PFSK-1 (cell line): ENCODE measurements around the gene IGFN1.

Experiments
- FOXP2 ChIP-seq: optimal IDR thresholded peaks from 2 replicates; pipeline ENCODE3; 2011; ENCODE audit warnings: borderline replicate concordance, control low read depth, inconsistent platforms; ENCODE audit not compliant: insufficient read depth; ENCODE audit errors: extremely low read length, extremely low read depth
- POLR2AphosphoS5 ChIP-seq: IDR thresholded peaks from 2 replicates; pipeline ENCODE4 v1.6.1; 2012; ENCODE audit warnings: low read depth, mild to moderate bottlenecking, control low read depth, low read length, moderate library complexity
- SIN3A ChIP-seq: IDR thresholded peaks from 2 replicates; pipeline ENCODE4 v1.6.1; 2012; ENCODE audit warnings: mild to moderate bottlenecking, low read length, moderate library complexity, borderline replicate concordance; ENCODE audit not compliant: insufficient read depth
- TAF1 ChIP-seq: IDR thresholded peaks from 2 replicates; pipeline ENCODE4 v1.6.1; 2012; ENCODE audit warnings: low read length, control low read depth, borderline replicate concordance; ENCODE audit not compliant: insufficient read depth
- TF ChIP-seq, protein P1 (sequence below), 2 experiments: IDR thresholded peaks; 2 replicates each; pipeline versions ENCODE4 v1.6.1 to v1.8.0; 2011 to 2012; ENCODE audit warnings: low read depth in 2 of 2, low read length in 2 of 2, control low read depth in 1 of 2, inconsistent platforms in 1 of 2, mild to moderate bottlenecking in 1 of 2, moderate library complexity in 1 of 2; ENCODE audit not compliant: insufficient read depth in 1 of 2

IGFN1 gene

GRCh38 chr1:201216395-201217085, 25.9 kb downstream of the IGFN1 start:
- no peak for TF ChIP-seq SIN3A
- TF ChIP-seq, protein P1, sequence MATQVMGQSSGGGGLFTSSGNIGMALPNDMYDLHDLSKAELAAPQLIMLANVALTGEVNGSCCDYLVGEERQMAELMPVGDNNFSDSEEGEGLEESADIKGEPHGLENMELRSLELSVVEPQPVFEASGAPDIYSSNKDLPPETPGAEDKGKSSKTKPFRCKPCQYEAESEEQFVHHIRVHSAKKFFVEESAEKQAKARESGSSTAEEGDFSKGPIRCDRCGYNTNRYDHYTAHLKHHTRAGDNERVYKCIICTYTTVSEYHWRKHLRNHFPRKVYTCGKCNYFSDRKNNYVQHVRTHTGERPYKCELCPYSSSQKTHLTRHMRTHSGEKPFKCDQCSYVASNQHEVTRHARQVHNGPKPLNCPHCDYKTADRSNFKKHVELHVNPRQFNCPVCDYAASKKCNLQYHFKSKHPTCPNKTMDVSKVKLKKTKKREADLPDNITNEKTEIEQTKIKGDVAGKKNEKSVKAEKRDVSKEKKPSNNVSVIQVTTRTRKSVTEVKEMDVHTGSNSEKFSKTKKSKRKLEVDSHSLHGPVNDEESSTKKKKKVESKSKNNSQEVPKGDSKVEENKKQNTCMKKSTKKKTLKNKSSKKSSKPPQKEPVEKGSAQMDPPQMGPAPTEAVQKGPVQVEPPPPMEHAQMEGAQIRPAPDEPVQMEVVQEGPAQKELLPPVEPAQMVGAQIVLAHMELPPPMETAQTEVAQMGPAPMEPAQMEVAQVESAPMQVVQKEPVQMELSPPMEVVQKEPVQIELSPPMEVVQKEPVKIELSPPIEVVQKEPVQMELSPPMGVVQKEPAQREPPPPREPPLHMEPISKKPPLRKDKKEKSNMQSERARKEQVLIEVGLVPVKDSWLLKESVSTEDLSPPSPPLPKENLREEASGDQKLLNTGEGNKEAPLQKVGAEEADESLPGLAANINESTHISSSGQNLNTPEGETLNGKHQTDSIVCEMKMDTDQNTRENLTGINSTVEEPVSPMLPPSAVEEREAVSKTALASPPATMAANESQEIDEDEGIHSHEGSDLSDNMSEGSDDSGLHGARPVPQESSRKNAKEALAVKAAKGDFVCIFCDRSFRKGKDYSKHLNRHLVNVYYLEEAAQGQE (IDR thresholded peaks at IDR 0.05; ENCODE audit: insufficient read depth in 1 of 2, low read depth in 2 of 2, low read length in 2 of 2) = no peak
- TF ChIP-seq POLR2AphosphoS5 = no peak
- TF ChIP-seq FOXP2 = no peak
- no peak for TF ChIP-seq TAF1

GRCh38 chr1:201217146-201217545, 26.5 kb downstream of the IGFN1 start:
- TF ChIP-seq, protein P1 (IDR thresholded peaks at IDR 0.05; ENCODE audit: insufficient read depth in 1 of 2, low read depth in 2 of 2, low read length in 2 of 2) = no peak
- no peak for TF ChIP-seq TAF1
- TF ChIP-seq POLR2AphosphoS5 = no peak
- TF ChIP-seq FOXP2 = no peak
- no peak for TF ChIP-seq SIN3A

DNA sequence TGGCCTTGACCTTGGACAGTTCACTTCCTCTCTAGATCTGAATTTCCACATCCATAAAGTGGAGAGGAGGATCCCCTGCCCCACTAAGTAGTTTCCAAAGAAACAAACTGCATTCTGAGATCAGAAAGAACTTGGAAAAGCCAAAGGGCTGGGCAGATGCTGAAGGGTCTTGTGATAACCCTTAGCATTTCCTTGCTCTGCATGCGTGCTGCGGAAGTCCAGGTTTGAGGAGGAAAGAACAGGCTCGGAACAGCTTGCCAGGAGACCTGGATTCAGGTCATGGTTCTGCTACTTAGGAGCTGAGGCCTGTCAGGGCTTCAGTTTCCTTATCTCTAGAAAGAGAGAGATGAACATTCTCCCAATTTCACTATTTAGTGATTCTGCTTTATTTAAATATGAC, 27.2 kb downstream of the IGFN1 start:
- TF ChIP-seq, protein P1 (IDR thresholded peaks at IDR 0.05; ENCODE audit: insufficient read depth in 1 of 2, low read depth in 2 of 2, low read length in 2 of 2) = peak in 1 of 2 experiments; percentile 69; a peak in 1 of 4 replicates
- TF ChIP-seq TAF1 = no peak

DNA sequence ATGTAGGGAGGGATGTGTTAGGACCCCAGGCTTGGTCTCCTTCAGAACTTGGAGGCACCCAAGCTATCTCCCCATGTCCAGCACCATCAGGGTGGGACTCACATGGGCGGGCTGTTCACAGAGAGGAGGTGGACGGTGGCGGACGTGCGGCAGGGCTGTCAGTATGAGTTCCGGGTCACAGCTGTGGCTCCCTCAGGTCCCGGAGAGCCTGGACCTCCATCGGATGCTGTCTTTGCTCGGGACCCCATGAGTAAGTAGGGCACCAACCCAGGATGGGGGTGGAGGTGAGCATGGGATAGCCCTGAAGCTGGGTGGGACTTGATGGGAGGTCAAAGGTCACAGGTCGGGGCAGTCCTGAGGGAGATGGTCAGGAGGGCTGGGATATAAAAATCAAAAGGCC, 27.8 kb downstream of the IGFN1 start:
- TF ChIP-seq, protein P1 (IDR thresholded peaks at IDR 0.05; ENCODE audit: insufficient read depth in 1 of 2, low read depth in 2 of 2, low read length in 2 of 2) = no peak
- no peak for TF ChIP-seq FOXP2
- TF ChIP-seq SIN3A = no peak
- no peak for TF ChIP-seq POLR2AphosphoS5
- no peak for TF ChIP-seq TAF1
